HepG2 (cell line): ENCODE results near the gene CRAT. TPM values are rescaled to one million over a fixed set of nuclear protein-coding genes. Genes with fewer than 3 reads are reported as not detected.

Source experiments
- ATAC-seq: fragments of 200-7000 bp; cut with Tn5 transposase; 3 replicates; pipeline ENCODE4 v1.9.1; 2020; ENCODE audit warnings: mild to moderate bottlenecking, moderate library complexity
- BruUV-seq: library from RNA; stranded (reverse); fragments of 400-500 nt; replicated peaks from 2 replicates; lab custom pipeline; 2021; lab: Mats Ljungman, UMichigan
- CTCF ChIA-PET: fragments of 300-600 bp; formaldehyde crosslinking; extraction: SDS; loops from one replicate; lab custom pipeline; 2021; ENCODE audit warnings: low total read pairs, inconsistent platforms, low intra/inter-chr PET ratio; lab: Yijun Ruan, JAX
- POLR2A ChIA-PET: fragments of 350-600 bp; sonication (Branson Sonifier 250); formaldehyde crosslinking; loops from one replicate; lab custom pipeline; 2020; ENCODE audit warnings: antibody characterized with exemption, inconsistent platforms; lab: Yijun Ruan, JAX
- DNase-seq: peaks from one replicate; pipeline ENCODE4 v3.0.0-alpha.2; 2015; ENCODE audit warnings: low spot score
- FAIRE-seq: peaks from 3 replicates; lab custom pipeline; 2011; peaks lifted over from hg19 to GRCh38; lab: Jason Lieb, UNC
- H2AFZ ChIP-seq: one replicate; pipeline ENCODE4 v1.6.1; 2011; ENCODE audit warnings: low read length, inconsistent platforms
- H3K27ac ChIP-seq: fragments of 300-600 bp; 3 replicates; pipeline ENCODE4 v1.8.0; 2011; ENCODE audit warnings: mixed run types, mild to moderate bottlenecking, mixed read lengths, low read length, inconsistent platforms; ENCODE audit not compliant: insufficient read depth; ENCODE audit errors: extremely low read length
- H3K27me3 ChIP-seq, 2 experiments: fragments of 200-600 bp in 1 of 2; 2 replicates in 1 of 2; 3 replicates in 1 of 2; pipeline versions ENCODE4 v1.6.0 to v1.8.0; 2011; ENCODE audit warnings: low read length in 2 of 2, mild to moderate bottlenecking in 2 of 2, moderate library complexity in 2 of 2, inconsistent platforms in 1 of 2; ENCODE audit not compliant: insufficient read depth in 2 of 2, control insufficient read depth in 1 of 2
- H3K36me3 ChIP-seq, 2 experiments: fragments of 200-600 bp in 1 of 2; replicated peaks in 1 of 2; 2 replicates in 1 of 2; 3 replicates in 1 of 2; pipeline versions ENCODE4 v1.5.1 to v1.8.0; 2011; ENCODE audit warnings: low read length in 2 of 2, inconsistent platforms in 1 of 2; ENCODE audit not compliant: insufficient read depth in 2 of 2, control insufficient read depth in 1 of 2
- H3K4me1 ChIP-seq: 2 replicates; pipeline ENCODE4 v1.5.1; 2012; ENCODE audit warnings: low read length, inconsistent platforms; ENCODE audit not compliant: insufficient read depth
- H3K4me2 ChIP-seq: 2 replicates; pipeline ENCODE4 v1.6.0; 2011; ENCODE audit warnings: low read depth, low read length, inconsistent platforms
- H3K4me3 ChIP-seq, 3 experiments: fragments of 200-600 bp in 1 of 3; sonication (generic), shearing (Covaris generic) in 1 of 3; replicated peaks in 1 of 3; 2 replicates each; pipeline ENCODE4 v1.5.1; 2011 to 2016; ENCODE audit warnings: low read length in 3 of 3, inconsistent platforms in 2 of 3, low read depth in 2 of 3, mild to moderate bottlenecking in 2 of 3, control low read depth in 1 of 3, mixed read lengths in 1 of 3; ENCODE audit not compliant: insufficient read depth in 1 of 3
- H3K79me2 ChIP-seq: one replicate; pipeline ENCODE4 v1.6.1; 2011; ENCODE audit warnings: low read length, inconsistent platforms; ENCODE audit not compliant: insufficient read depth
- H3K9ac ChIP-seq: 2 replicates; pipeline ENCODE4 v1.6.0; 2011; ENCODE audit warnings: mild to moderate bottlenecking, low read depth, low read length, inconsistent platforms; ENCODE audit not compliant: insufficient read depth
- H3K9me3 ChIP-seq: 2 replicates; pipeline ENCODE4 v1.5.1; 2012; ENCODE audit warnings: mild to moderate bottlenecking, low read length
- H4K20me1 ChIP-seq: 2 replicates; pipeline ENCODE4 v1.6.0; 2011; ENCODE audit warnings: inconsistent platforms, mild to moderate bottlenecking, low read length, moderate library complexity; ENCODE audit not compliant: insufficient read depth
- ARNT2 ChIP-seq: sonication (generic); formaldehyde crosslinking; IDR thresholded peaks from 2 replicates; pipeline ENCODE4 v1.8.0; 2022; ENCODE audit warnings: mild to moderate bottlenecking, low read depth, missing genetic modification reagents, moderate library complexity
- KAT8 ChIP-seq: IDR thresholded peaks from 2 replicates; pipeline ENCODE4 v1.6.1; 2016; ENCODE audit warnings: missing genetic modification reagents, missing compliant biosample characterization
- RARA ChIP-seq: IDR thresholded peaks from 2 replicates; pipeline ENCODE4 v1.6.1; 2016; ENCODE audit warnings: missing genetic modification reagents, missing compliant biosample characterization
- RBM39 ChIP-seq: fragments of 200-400 bp; formaldehyde crosslinking; IDR thresholded peaks from one replicate; pipeline ENCODE4 v1.6.1; 2018; ENCODE audit warnings: antibody characterized with exemption, mild to moderate bottlenecking, low read depth, low read length; ENCODE audit not compliant: poor library complexity, severe bottlenecking
- ZNF768 ChIP-seq: sonication (generic); formaldehyde crosslinking; IDR thresholded peaks from 2 replicates; pipeline ENCODE4 v1.4.0; 2020; ENCODE audit warnings: missing genetic modification reagents
- WGBS: methylation state at CpG from one replicate; pipeline ENCODE4 v1.1.6; 2017; ENCODE audit warnings: low lambda C conversion rate; 5-methylcytosine and 5-hydroxymethylcytosine counted together
- in situ Hi-C: cut with HindIII; loops from 2 replicates; pipeline ENCODE4 v1.10.0; 2017; ENCODE audit warnings: low pct_unique_long_range_greater_than_20kb; ENCODE audit not compliant: extremely low pct_ligation_motif_present
- intact Hi-C: fragments of 100-400 bp; cut with micrococcal nuclease; formaldehyde crosslinking; loops from one replicate; pipeline ENCODE4 v1.10.0; 2022; ENCODE audit not compliant: unreplicated experiment
- polyA plus RNA-seq, 8 experiments: library from polyadenylated mRNA; depleted of rRNA in 3 of 8; stranded (reverse) in 7 of 8; unstranded in 1 of 8; fragments of >200 nt; fragmentation: Illumina TruSeq in 4 of 8; extraction: Trizol in 4 of 8; gene quantifications; 2 replicates each; pipeline versions ENCODE4 v1.2.1 to v1.2.3, GENCODE V29; 2011 to 2016; ENCODE audit warnings: low read depth in 4 of 8, missing spikeins in 1 of 8, mixed read lengths in 1 of 8; ENCODE audit not compliant: insufficient read depth in 1 of 8
- total RNA-seq, 5 experiments: library from RNA; depleted of rRNA; stranded (reverse); fragments of >200 nt; fragmentation: Illumina TruSeq; extraction: Trizol; gene quantifications; 2 replicates each; pipeline ENCODE4 v1.2.3, GENCODE V29; 2016; ENCODE audit warnings: low read depth in 1 of 5
- TF ChIP-seq, protein P1 (sequence below), 2 experiments: sonication (generic) in 1 of 2; formaldehyde crosslinking in 1 of 2; IDR thresholded peaks; 2 replicates each; pipeline versions ENCODE4 v1.6.1 to v1.9.0; 2014 to 2022; ENCODE audit warnings: antibody characterized with exemption in 1 of 2, borderline replicate concordance in 1 of 2, inconsistent platforms in 1 of 2, low read depth in 1 of 2, missing genetic modification reagents in 1 of 2
- TF ChIP-seq, protein P2 (sequence below): sonication (generic); formaldehyde crosslinking; IDR thresholded peaks from 2 replicates; pipeline ENCODE4 v1.8.1; 2022; ENCODE audit warnings: low read depth, mild to moderate bottlenecking, missing genetic modification reagents

Gene CRAT
- total and polyA plus RNA-seq, 2 of the 13 experiments (the other 11 are each of a cell fraction or from before 2014, with no cell fraction given): 26.1 to 26.6 TPM

DNA sequence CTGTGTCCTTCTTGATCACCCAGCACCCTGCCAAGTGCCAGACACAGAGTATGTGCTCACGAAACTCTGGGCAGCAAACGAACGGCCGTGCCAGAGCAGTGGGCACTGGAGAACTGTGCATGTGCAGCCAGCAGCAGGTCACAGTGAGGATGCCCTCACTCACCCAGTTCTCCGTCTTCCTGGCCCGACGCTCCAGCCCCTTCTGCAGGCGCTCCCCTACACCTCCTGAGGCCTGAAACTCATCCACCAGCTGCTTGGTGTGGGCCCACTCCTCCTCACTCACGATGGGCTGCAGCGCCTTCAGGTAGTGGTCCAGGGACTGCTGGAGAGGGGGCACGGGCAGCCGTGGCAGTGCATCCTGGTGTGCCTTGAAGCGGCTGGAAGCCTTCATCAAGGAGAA lies 2.9 kb downstream of the CRAT start (continued):
- TF ChIP-seq, protein P1, sequence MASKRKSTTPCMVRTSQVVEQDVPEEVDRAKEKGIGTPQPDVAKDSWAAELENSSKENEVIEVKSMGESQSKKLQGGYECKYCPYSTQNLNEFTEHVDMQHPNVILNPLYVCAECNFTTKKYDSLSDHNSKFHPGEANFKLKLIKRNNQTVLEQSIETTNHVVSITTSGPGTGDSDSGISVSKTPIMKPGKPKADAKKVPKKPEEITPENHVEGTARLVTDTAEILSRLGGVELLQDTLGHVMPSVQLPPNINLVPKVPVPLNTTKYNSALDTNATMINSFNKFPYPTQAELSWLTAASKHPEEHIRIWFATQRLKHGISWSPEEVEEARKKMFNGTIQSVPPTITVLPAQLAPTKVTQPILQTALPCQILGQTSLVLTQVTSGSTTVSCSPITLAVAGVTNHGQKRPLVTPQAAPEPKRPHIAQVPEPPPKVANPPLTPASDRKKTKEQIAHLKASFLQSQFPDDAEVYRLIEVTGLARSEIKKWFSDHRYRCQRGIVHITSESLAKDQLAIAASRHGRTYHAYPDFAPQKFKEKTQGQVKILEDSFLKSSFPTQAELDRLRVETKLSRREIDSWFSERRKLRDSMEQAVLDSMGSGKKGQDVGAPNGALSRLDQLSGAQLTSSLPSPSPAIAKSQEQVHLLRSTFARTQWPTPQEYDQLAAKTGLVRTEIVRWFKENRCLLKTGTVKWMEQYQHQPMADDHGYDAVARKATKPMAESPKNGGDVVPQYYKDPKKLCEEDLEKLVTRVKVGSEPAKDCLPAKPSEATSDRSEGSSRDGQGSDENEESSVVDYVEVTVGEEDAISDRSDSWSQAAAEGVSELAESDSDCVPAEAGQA (IDR thresholded peaks at IDR 0.05; ENCODE audit: low read depth): no peak
- TF ChIP-seq, protein P1 (CRISPR knock-in tag; IDR thresholded peaks at IDR 0.05; ENCODE audit: borderline replicate concordance): no peak

DNA sequence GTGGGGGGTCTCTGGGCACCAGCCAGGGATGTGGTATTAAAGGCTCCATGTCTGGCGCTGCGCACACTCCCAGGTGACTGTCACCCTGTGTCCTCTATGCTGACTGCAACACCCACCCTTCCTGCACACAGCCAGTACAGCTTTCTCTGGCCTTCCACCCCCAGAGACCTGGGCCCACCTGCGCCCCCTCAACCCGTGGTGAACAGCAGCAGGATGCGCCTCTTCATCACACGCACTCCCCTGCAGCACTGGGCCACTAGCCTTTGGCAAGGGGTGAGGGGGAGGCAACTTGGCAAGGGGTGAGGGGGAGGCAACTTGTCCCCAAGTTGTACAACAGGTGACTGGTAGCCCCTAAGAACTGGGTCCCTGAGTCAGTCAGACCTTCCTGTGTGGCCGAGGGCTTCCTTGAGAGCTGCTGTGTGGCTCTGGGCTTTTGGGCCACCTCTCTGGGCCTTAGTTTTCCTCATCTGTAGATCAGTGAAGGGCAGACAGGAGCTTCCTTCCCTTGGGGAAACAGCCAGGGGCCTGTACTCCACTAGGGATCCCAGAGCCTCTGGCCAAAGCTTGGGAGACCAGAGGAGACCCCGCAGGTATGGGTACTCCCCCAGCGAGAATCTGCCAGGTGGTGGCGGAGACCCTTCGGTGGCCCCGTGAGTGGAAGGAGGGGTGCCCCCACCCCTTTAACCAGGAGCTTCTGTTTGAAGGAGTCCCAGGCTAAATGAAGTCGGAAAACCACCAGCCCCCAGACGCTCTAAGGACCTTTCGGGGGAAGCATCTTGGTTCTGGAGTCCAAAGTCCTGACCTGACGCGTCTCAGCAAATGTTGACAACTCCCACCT lies 4.5 kb downstream of the CRAT start:
- no peak for ATAC-seq
- no peak overlapping the region for H3K9ac ChIP-seq
- 85% methylated on average over 8 of the region's 17 CpGs for WGBS
- FAIRE-seq: no peak
- peaks cover 21% of the 10 kb centered on the region for H3K4me1 ChIP-seq
- DNase-seq: no peak
- H3K4me2 ChIP-seq: no peak overlapping the region
- H3K27me3 ChIP-seq: no peaks in the 10 kb centered on the region; a peak in 1 of 5 replicates
- H2AFZ ChIP-seq: no peak overlapping the region
- H3K4me3 ChIP-seq: no peak overlapping the region
- H3K27ac ChIP-seq: no peak overlapping the region
- H4K20me1 ChIP-seq: 0 out of 2 replicates have a peak, but pooled peaks cover 8% of the 10 kb centered on the region
- H3K9me3 ChIP-seq: no peaks in the 10 kb centered on the region
- H3K36me3 ChIP-seq: peaks cover 0 to 4% of the 10 kb centered on the region in 2 experiments; a peak in 1 of 5 replicates
- intact Hi-C loops (no loop called here), in situ Hi-C loops (no loop called here)
- POLR2A ChIA-PET: interaction anchor here (1.4 kb wide), 1 partner anchor 13 kb away, joined by 3 read pairs; no protein-coding TSS in a partner anchor
- H3K79me2 ChIP-seq: peaks cover 3% of the 10 kb centered on the region
- CTCF ChIA-PET: no interaction called here
- BruUV-seq: no TSS peak
- TF ChIP-seq RBM39 (no peak), RARA (CRISPR knock-in tag) (no peak), ARNT2 (CRISPR knock-in tag) (no peak), KAT8 (CRISPR knock-in tag) (no peak), ZNF768 (CRISPR knock-in tag) (peak; percentile 88)
- TF ChIP-seq, protein P2, sequence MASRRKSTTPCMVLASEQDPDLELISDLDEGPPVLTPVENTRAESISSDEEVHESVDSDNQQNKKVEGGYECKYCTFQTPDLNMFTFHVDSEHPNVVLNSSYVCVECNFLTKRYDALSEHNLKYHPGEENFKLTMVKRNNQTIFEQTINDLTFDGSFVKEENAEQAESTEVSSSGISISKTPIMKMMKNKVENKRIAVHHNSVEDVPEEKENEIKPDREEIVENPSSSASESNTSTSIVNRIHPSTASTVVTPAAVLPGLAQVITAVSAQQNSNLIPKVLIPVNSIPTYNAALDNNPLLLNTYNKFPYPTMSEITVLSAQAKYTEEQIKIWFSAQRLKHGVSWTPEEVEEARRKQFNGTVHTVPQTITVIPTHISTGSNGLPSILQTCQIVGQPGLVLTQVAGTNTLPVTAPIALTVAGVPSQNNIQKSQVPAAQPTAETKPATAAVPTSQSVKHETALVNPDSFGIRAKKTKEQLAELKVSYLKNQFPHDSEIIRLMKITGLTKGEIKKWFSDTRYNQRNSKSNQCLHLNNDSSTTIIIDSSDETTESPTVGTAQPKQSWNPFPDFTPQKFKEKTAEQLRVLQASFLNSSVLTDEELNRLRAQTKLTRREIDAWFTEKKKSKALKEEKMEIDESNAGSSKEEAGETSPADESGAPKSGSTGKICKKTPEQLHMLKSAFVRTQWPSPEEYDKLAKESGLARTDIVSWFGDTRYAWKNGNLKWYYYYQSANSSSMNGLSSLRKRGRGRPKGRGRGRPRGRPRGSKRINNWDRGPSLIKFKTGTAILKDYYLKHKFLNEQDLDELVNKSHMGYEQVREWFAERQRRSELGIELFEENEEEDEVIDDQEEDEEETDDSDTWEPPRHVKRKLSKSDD (CRISPR knock-in tag): no peak
